Retinal pigment epithelial cell (primary cell): ENCODE data around the gene RUNX2.

Experiments
- DNase-seq: peaks from one replicate; pipeline ENCODE4 v3.0.0-alpha.2; 2010; ENCODE audit warnings: low read depth
- H3K4me3 ChIP-seq: 2 replicates; pipeline ENCODE4 v1.5.1; 2011; ENCODE audit warnings: mild to moderate bottlenecking, low read length, control low read depth, moderate library complexity
- TF ChIP-seq, protein P1 (sequence below): conservative IDR thresholded peaks from 2 replicates; pipeline ENCODE4 v1.5.1; 2011; ENCODE audit warnings: low read depth, low read length, control low read depth, inconsistent platforms

The RUNX2 gene

DNA sequence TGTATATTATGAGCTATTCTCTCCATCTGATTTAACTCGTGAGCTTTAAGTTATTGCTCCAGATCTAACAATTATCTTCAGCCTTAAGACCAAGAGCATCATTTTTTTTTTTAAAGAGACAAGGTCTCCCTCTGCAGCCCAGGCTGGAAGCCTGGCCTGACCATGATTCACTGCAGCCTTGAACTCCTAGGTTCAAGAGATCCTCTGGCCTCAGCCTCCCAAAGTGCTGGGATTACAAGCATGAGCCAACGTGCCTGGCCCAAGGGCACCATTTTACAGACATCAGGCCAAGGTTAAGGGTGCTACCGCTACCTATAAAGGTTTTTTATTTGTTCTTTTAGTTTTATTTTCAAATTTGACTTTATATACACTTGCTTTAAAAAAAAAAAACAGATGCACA is 47.3 kb downstream of the RUNX2 start:
- no peak for DNase-seq
- TF ChIP-seq, protein P1, sequence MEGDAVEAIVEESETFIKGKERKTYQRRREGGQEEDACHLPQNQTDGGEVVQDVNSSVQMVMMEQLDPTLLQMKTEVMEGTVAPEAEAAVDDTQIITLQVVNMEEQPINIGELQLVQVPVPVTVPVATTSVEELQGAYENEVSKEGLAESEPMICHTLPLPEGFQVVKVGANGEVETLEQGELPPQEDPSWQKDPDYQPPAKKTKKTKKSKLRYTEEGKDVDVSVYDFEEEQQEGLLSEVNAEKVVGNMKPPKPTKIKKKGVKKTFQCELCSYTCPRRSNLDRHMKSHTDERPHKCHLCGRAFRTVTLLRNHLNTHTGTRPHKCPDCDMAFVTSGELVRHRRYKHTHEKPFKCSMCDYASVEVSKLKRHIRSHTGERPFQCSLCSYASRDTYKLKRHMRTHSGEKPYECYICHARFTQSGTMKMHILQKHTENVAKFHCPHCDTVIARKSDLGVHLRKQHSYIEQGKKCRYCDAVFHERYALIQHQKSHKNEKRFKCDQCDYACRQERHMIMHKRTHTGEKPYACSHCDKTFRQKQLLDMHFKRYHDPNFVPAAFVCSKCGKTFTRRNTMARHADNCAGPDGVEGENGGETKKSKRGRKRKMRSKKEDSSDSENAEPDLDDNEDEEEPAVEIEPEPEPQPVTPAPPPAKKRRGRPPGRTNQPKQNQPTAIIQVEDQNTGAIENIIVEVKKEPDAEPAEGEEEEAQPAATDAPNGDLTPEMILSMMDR, result no peak
- H3K4me3 ChIP-seq, result no peak overlapping the region

DNA sequence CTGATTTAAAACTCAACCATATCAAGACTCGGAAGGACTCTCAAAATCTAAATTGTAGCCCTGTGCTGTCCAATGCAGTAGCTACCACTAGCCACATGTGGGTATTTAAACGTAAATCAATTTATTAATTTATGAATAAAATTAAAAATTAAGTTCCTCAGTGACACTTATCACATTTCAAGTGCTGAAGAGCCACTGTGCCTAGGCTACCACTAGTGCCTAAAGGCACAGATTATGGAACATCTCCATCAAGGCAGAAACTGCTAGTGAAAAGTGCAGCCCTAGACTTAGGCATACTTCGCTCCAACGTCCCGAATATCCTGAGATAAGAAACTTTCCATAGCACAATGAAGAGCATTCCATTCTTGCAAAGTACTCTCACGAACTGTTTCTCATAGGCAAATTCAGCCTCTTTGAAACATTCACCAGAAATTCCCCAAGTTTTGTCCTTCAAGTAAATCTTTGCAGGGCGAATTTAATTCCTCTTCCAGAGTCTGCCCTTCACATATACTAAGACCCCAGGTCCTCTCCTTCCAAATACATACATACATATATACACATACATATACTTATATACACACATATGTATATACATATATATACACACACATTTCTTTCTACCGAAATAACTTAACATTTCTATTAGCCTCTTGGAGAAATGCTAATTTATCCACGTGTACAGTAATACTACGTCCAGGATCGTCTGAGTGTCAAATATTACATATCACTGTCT is 48.3 kb downstream of the RUNX2 start:
- DNase-seq, result no peak
- TF ChIP-seq, protein P1, result no peak

DNA sequence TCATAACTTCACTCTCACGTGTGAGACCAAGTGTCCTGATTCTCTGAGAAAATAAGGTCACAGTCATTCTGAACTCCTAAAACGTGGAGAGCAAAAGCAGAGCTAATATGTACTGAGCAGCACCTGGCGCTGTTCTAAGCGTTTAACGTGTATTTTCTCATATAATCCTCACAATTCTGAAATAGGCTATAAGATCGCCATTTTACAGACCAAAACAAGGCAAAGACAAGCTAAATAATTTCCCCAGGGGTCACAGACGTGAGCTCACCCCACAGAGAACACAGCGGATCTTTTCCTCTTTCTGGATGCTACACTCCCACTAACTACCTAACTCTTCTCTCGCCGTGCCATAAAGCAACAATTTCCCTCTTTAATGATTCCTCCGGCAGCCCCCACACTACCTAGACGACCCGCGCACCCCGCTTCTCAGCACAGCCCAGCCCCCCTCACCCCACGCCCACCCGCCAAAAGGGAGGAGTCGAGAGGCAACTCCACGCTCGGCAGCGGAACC is 49.0 kb downstream of the RUNX2 start:
- TF ChIP-seq, protein P1, result no peak
- DNase-seq, result no peak
- peak overlapping the region; percentile 91 for H3K4me3 ChIP-seq

More for the DNA sequence above, 48.3 kb downstream of the RUNX2 start:
- peak overlapping the region; percentile 91 for H3K4me3 ChIP-seq

DNA sequence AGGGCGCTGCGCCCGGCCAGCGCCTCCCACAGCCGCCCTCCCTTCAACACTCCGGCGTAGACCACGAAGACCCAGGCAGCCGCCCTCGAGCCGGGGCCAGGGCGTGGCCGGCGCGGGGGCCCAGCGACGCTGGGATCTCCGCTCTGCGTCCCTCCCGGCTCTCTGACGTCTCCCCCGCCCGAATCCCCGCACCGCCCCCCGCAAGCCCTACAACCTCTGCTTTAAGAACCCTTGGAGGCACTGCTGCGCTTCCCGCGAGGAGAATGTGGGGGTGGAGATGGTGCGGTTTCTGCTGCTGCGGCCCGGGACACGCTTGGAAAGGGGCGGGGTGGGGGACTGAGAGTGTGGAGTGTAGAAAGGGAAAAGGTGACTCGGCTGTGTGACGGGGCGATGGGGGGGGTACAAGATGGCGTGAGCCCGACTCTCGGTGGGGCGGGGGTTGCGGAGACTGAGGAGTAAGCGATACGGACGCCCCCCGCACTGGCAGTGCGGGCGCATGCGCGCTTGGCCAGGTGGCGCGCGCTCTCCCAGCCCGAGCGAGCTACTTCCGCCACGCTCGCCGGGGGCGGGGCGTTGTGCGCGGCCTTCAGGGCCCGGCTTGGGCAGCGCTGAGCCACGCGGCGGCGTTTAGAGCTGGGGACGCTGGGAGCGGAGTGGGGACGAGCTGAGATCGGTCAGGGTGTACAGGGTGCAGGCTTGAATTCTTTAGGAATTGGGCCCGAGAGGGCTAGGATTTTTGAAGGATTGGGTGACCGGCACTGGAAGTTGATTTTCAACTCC is 49.6 kb downstream of the RUNX2 start, which contains the start of gene SUPT3H:
Gene SUPT3H, minus strand, starts transcription at position 381 of the 780 bp plus-strand sequence.
- TF ChIP-seq, protein P1, result peak; percentile 10
- peak; percentile 69 for DNase-seq
- peak within 1 kb of the TSS; percentile 91 for H3K4me3 ChIP-seq

DNA sequence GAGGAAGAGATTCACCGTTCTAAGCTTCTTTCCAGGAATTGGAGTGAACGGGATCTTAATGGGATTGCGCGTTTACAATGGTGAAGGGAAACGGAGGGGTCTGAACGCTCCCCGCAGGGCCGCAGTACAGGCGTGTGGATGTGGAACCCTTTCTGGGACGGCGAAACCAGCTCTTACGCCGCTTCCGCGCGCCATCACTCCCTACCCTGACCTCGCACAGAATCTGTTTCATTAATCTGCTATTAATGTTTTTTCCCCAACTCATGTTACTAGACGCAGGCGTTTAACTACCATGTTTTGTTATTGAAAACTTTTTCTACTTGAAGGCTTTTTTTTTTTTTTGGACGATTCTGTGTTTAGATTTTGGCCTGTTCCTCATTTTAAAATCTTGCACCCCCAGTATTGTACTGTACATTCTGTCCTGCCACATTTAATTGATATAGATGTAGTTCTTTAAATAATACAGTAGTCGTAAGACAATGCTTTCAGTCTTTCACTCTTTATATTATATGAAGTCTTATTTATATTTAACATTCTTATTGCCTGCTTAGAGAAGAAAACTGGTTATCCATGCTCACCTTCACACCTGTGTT is 50.3 kb downstream of the RUNX2 start:
- peak overlapping the region; percentile 91 for H3K4me3 ChIP-seq
- TF ChIP-seq, protein P1, result no peak
- no peak for DNase-seq

DNA sequence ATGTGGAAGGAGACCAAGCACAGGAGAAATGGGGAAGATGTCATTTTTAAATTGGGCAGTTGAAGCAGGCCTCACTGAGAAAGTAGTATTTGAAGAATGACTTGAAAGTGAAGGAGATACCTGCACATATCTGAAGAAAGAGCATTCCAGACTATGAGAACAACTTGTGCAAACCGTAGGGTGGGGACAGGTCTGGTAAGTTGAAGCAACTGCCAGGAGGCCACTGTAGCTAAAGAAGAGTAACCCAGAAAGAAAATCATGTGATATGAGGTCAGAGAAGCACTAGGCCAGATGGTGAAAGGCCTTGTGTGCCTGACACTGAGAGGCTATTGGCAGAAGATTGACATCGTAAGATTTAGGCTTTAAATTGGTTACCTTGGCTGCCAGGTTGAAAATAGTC is 54.3 kb downstream of the RUNX2 start:
- no peak overlapping the region for H3K4me3 ChIP-seq
- TF ChIP-seq, protein P1, result no peak
- DNase-seq, result no peak
